BJ (cell line): ENCODE results near the gene ANP32E. TPM values are rescaled to one million over a fixed set of nuclear protein-coding genes. Genes with fewer than 3 reads are reported as not detected.
"Not testable (repeated sequence)": the region's sequence is repeated elsewhere in the genome, so short reads cannot be mapped to it uniquely, and the experiment has no call there.

Experiments used
- CTCF ChIA-PET: fragments of 350-600 bp; formaldehyde crosslinking; extraction: SDS; loops from one replicate; lab custom pipeline; 2021; ENCODE audit warnings: antibody characterized with exemption, inconsistent platforms; lab: Yijun Ruan, JAX
- POLR2A ChIA-PET: fragments of 300-600 bp; sonication (Branson Sonifier 250); formaldehyde crosslinking; extraction: SDS; loops from one replicate; lab custom pipeline; 2021; ENCODE audit warnings: antibody characterized with exemption; lab: Charles Lee
- DNase-seq: peaks from one replicate; pipeline ENCODE4 v3.0.0-alpha.2; 2011; ENCODE audit warnings: low read depth
- H3K27me3 ChIP-seq: 2 replicates; pipeline ENCODE4 v1.6.0; 2011; ENCODE audit warnings: low read length; ENCODE audit not compliant: control insufficient read depth, insufficient read depth
- H3K36me3 ChIP-seq: 2 replicates; pipeline ENCODE4 v1.5.1; 2011; ENCODE audit warnings: low read length; ENCODE audit not compliant: control insufficient read depth, insufficient read depth
- H3K4me3 ChIP-seq: 2 replicates; pipeline ENCODE4 v1.5.1; 2011; ENCODE audit warnings: low read depth, mild to moderate bottlenecking, control low read depth, low read length
- CTCF ChIP-seq: IDR thresholded peaks from 2 replicates; pipeline ENCODE4 v1.5.1; 2011; ENCODE audit warnings: low read depth, mild to moderate bottlenecking, control low read depth, inconsistent platforms, low read length, moderate library complexity; ENCODE audit not compliant: insufficient read depth
- polyA plus RNA-seq: library from polyadenylated mRNA; depleted of rRNA; stranded (reverse); fragments of >200 nt; gene quantifications from 2 replicates; pipeline ENCODE4 v1.2.3, GENCODE V29; 2011

Gene ANP32E
- polyA plus RNA-seq, 1 experiment = 6.1 TPM

GRCh38 chr1:150194381-150195031 lies 41.4 kb downstream of the ANP32E start:
- ChIA-PET CTCF (interaction anchor here (1.2 to 1.4 kb wide), 2 partner anchors 14 to 29 kb away, joined by 3 to 5 read pairs; no protein-coding TSS in a partner anchor), POLR2A (interaction anchor here (0.6 kb wide), 2 partner anchors 45 to 261 kb away, joined by 3 to 32 read pairs; partner anchors contain the start of gene PLEKHO1)
- DNase-seq = no peak
- no peaks in the 10 kb centered on the region for H3K36me3 ChIP-seq
- no peaks in the 10 kb centered on the region for H3K27me3 ChIP-seq
- no peak overlapping the region for H3K4me3 ChIP-seq
- TF ChIP-seq CTCF = no peak

- Histone ChIP-seq H3K4me3 (no peak overlapping the region), H3K27me3 (no peaks in the 10 kb centered on the region), H3K36me3 (no peaks in the 10 kb centered on the region)
- CTCF ChIA-PET = interaction anchor here (0.6 kb wide), 1 partner anchor 11 kb away, joined by 4 read pairs; no protein-coding TSS in a partner anchor
- TF ChIP-seq CTCF = no peak
- POLR2A ChIA-PET = interaction anchor here (0.5 kb wide), 1 partner anchor 125 kb away, joined by 4 read pairs; the partner anchor contains the start of gene VPS45
- DNase-seq = no peak
Observed at GRCh38 chr1:150192012-150192411, 43.9 kb downstream of the ANP32E start.

- H3K27me3 ChIP-seq = no peaks in the 10 kb centered on the region
- H3K36me3 ChIP-seq = no peaks in the 10 kb centered on the region
- no peak for DNase-seq
- ChIA-PET POLR2A (interaction anchor here (0.7 to 1.0 kb wide), 2 partner anchors 300 to 301 kb away, joined by 8 to 15 read pairs; a partner anchor contains a TSS), CTCF (interaction anchor here (0.6 to 3.5 kb wide), 20 partner anchors 10 to 229 kb away, joined by 3 to 26 read pairs (median 4); partner anchors contain the start of gene PLEKHO1)
- no peak overlapping the region for H3K4me3 ChIP-seq
- no peak for TF ChIP-seq CTCF
Observed at GRCh38 chr1:150187560-150187931, 48.4 kb downstream of the ANP32E start.

- ChIA-PET POLR2A (interaction anchor here (0.6 to 1.0 kb wide), 6 partner anchors 24 to 1848 kb away, joined by 3 to 15 read pairs (median 6); a partner anchor contains a TSS), CTCF (interaction anchor here (0.6 to 3.5 kb wide), 25 partner anchors 9 to 305 kb away, joined by 3 to 26 read pairs (median 4); partner anchors contain the start of gene PLEKHO1)
- Histone ChIP-seq H3K4me3 (no peak overlapping the region), H3K27me3 (no peaks in the 10 kb centered on the region), H3K36me3 (no peaks in the 10 kb centered on the region)
- no peak for DNase-seq
- peak; percentile 39 for TF ChIP-seq CTCF
Observed at GRCh38 chr1:150186789-150187559, 48.9 kb downstream of the ANP32E start.

- H3K4me3 ChIP-seq, H3K27me3 ChIP-seq, H3K36me3 ChIP-seq, DNase-seq, POLR2A ChIA-PET: not testable (repeated sequence)
- CTCF ChIA-PET = interaction anchor here (0.6 to 3.5 kb wide), 15 partner anchors 9 to 247 kb away, joined by 3 to 26 read pairs (median 4); partner anchors contain the start of gene PLEKHO1
Observed at GRCh38 chr1:150186438-150186788, 49.5 kb downstream of the ANP32E start.
